CD4-positive, alpha-beta T cell (primary cell): Measurements from ENCODE around the gene KLC1. TPM values are rescaled to one million over a fixed set of nuclear protein-coding genes. Genes with fewer than 3 reads are reported as not detected.

Experiments used
- ATAC-seq: fragments of 200-7000 bp; cut with Tn5 transposase; one replicate; pipeline ENCODE4 v1.10.0; 2022; ENCODE audit warnings: mild to moderate bottlenecking; ENCODE audit not compliant: poor library complexity
- CTCF ChIA-PET: fragments of 350-600 bp; sonication (Branson Sonifier 250); formaldehyde crosslinking; loops from one replicate; lab custom pipeline; 2021; ENCODE audit warnings: antibody characterized with exemption, inconsistent platforms; lab: Charles Lee
- POLR2A ChIA-PET: fragments of 350-600 bp; sonication (Branson Sonifier 250); formaldehyde crosslinking; loops from one replicate; lab custom pipeline; 2021; ENCODE audit warnings: antibody characterized with exemption, inconsistent platforms; lab: Charles Lee
- DNase-seq, 14 experiments: peaks; one replicate each; pipeline ENCODE4 v3.0.0-alpha.2; 2013 to 2020; ENCODE audit warnings: mixed read lengths in 2 of 14
- H3K27ac ChIP-seq, 2 donors: one replicate each; pipeline versions ENCODE4 v1.5.1 to v1.7.0; 2013; ENCODE audit warnings: low read length in 2 of 2, low read depth in 1 of 2, mild to moderate bottlenecking in 1 of 2
- H3K27me3 ChIP-seq, 2 experiments: 1 replicate in 1 of 2; 2 replicates in 1 of 2; pipeline versions ENCODE4 v1.6.1 to v1.7.0; 2013; ENCODE audit warnings: low read length in 2 of 2, control low read depth in 1 of 2, mild to moderate bottlenecking in 1 of 2, moderate library complexity in 1 of 2; ENCODE audit not compliant: insufficient read depth in 2 of 2, control insufficient read depth in 1 of 2
- H3K36me3 ChIP-seq: one replicate; pipeline ENCODE4 v1.6.1; 2013; ENCODE audit warnings: low read length, control low read depth; ENCODE audit not compliant: insufficient read depth
- H3K4me1 ChIP-seq: one replicate; pipeline ENCODE4 v1.6.1; 2013; ENCODE audit warnings: low read length, control low read depth; ENCODE audit not compliant: insufficient read depth
- H3K4me3 ChIP-seq: one replicate; pipeline ENCODE4 v1.5.1; 2013; ENCODE audit warnings: mild to moderate bottlenecking, low read length, moderate library complexity
- H3K9me3 ChIP-seq, 2 experiments: 1 replicate in 1 of 2; 2 replicates in 1 of 2; pipeline versions ENCODE4 v1.6.1 to v1.7.0; 2013; ENCODE audit warnings: low read length in 2 of 2, mild to moderate bottlenecking in 2 of 2, control low read depth in 1 of 2, moderate library complexity in 1 of 2; ENCODE audit not compliant: control insufficient read depth in 1 of 2, insufficient read depth in 1 of 2
- H3K27ac Mint-ChIP-seq: one replicate; pipeline ENCODE4 v1.8.0; 2020; ENCODE audit warnings: mixed read lengths
- H3K27me3 Mint-ChIP-seq: one replicate; pipeline ENCODE4 v1.8.0; 2021; ENCODE audit warnings: mixed read lengths
- H3K36me3 Mint-ChIP-seq: one replicate; pipeline ENCODE4 v1.8.0; 2021; ENCODE audit warnings: low read depth, mixed read lengths
- H3K4me1 Mint-ChIP-seq: one replicate; pipeline ENCODE4 v1.8.0; 2021; ENCODE audit warnings: low read depth, mixed read lengths
- H3K4me3 Mint-ChIP-seq: one replicate; pipeline ENCODE4 v1.8.0; 2020; ENCODE audit warnings: mild to moderate bottlenecking, mixed read lengths
- H3K9me3 Mint-ChIP-seq: one replicate; pipeline ENCODE4 v1.8.0; 2020; ENCODE audit warnings: mixed read lengths
- intact Hi-C, 2 experiments: fragments of 100-400 bp; cut with DNase I in 1 of 2; cut with micrococcal nuclease in 1 of 2; formaldehyde crosslinking; loops; one replicate each; pipeline versions ENCODE4 v1.15.1 to v1.9.0; 2023 to 2025; cut with DNase I, micrococcal nuclease
- total RNA-seq, 174 experiments: library from RNA in 2 of 174; stranded (reverse) in 2 of 174; gene quantifications; one replicate each; pipeline ENCODE4 v1.2.3 and lab custom pipeline; 2021 to 2026
- TF ChIP-seq, protein P1 (sequence below): fragments of 200-600 bp; IDR thresholded peaks from one replicate; pipeline ENCODE4 v1.8.0; 2022; ENCODE audit warnings: antibody characterized with exemption, mild to moderate bottlenecking

The KLC1 gene
- total RNA-seq, 2 experiments from 2014 or later: 111 to 119 TPM

DNA sequence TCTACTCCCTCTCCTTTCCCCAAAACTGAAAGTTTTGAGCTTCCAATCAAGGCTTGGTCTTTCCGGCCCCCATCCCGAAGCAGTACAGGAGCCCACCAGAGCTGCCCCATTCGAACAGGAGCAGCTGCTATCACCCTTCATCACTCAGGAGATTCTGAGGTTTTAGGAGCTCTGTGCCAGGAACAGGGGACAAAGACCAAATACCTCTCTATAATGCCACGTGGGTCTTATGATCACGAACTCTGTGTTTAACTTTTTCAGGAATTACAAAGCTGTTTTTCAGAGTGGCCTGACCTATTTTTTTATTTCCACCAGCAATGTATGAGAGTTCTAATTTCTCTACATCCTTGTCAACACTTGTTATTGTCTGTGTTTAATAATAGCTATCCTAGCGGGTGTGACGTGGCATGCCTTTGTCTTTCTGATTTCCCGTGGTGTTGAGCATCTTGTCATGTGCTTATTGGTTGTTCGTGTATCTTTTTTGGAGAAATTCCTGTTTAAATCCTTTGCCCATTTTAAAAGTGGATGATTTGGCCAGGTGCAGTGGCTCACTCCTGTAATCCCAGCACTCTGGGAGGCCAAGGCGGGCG, 44.6 kb upstream of the KLC1 start:
- no peak overlapping the region for H3K27ac Mint-ChIP-seq
- H3K9me3 Mint-ChIP-seq: no peaks in the 10 kb centered on the region
- POLR2A ChIA-PET: no interaction called here
- TF ChIP-seq, protein P1, sequence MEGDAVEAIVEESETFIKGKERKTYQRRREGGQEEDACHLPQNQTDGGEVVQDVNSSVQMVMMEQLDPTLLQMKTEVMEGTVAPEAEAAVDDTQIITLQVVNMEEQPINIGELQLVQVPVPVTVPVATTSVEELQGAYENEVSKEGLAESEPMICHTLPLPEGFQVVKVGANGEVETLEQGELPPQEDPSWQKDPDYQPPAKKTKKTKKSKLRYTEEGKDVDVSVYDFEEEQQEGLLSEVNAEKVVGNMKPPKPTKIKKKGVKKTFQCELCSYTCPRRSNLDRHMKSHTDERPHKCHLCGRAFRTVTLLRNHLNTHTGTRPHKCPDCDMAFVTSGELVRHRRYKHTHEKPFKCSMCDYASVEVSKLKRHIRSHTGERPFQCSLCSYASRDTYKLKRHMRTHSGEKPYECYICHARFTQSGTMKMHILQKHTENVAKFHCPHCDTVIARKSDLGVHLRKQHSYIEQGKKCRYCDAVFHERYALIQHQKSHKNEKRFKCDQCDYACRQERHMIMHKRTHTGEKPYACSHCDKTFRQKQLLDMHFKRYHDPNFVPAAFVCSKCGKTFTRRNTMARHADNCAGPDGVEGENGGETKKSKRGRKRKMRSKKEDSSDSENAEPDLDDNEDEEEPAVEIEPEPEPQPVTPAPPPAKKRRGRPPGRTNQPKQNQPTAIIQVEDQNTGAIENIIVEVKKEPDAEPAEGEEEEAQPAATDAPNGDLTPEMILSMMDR: no peak
- H3K4me1 Mint-ChIP-seq: no peaks in the 10 kb centered on the region
- CTCF ChIA-PET: no interaction called here
- Histone ChIP-seq H3K4me1 (no peaks in the 10 kb centered on the region), H3K27me3 (no peaks in the 10 kb centered on the region), H3K9me3 (no peaks in the 10 kb centered on the region), H3K36me3 (peaks cover 10% of the 10 kb centered on the region), H3K27ac (no peak overlapping the region), H3K4me3 (no peak overlapping the region)
- no peak overlapping the region for H3K4me3 Mint-ChIP-seq
- ATAC-seq (no peak), DNase-seq (no peak)
- H3K36me3 Mint-ChIP-seq: peaks cover 27% of the 10 kb centered on the region
- intact Hi-C loops: no loop called here
- no peaks in the 10 kb centered on the region for H3K27me3 Mint-ChIP-seq

GRCh38 chr14:103593577-103593976, 35.4 kb upstream of the KLC1 start:
- ChIA-PET CTCF (no interaction called here), POLR2A (interaction anchor here (0.6 kb wide), 1 partner anchor 230 kb away, joined by 3 read pairs; no protein-coding TSS in a partner anchor)
- Histone ChIP-seq H3K9me3 (no peaks in the 10 kb centered on the region), H3K4me3 (no peak overlapping the region), H3K36me3 (peaks cover 11% of the 10 kb centered on the region), H3K27ac (no peak overlapping the region), H3K4me1 (peaks cover 9% of the 10 kb centered on the region), H3K27me3 (no peaks in the 10 kb centered on the region)
- TF ChIP-seq, protein P1: no peak
- Mint-ChIP-seq H3K36me3 (peaks cover 8% of the 10 kb centered on the region), H3K9me3 (no peaks in the 10 kb centered on the region), H3K27me3 (no peaks in the 10 kb centered on the region), H3K27ac (no peak overlapping the region), H3K4me3 (no peak overlapping the region), H3K4me1 (no peaks in the 10 kb centered on the region)
- DNase-seq: peak in 1 of 14 experiments; percentile 44
- intact Hi-C loops: no loop called here
- no peak for ATAC-seq

DNA sequence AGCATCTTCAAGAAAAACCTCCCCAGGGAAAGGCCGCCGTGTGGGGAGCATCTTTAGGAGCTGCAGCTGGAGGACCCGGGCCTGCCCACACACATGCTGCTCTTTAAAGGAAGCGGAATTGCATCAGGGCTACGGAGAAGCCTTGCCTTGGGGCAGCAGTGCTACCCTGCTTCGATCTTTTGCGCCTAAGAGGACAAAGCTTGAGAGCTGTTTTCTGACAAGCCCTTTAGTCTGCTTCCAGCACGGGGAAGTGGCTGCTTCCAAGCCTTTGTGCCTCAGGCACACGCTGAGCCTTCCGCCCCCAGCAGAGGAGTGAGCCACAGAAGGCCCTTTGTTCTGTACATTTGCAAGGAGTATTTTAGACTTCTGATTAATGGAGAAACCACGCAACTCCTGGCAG, 34.7 kb upstream of the KLC1 start:
- no peak overlapping the region for H3K27ac Mint-ChIP-seq
- H3K4me3 Mint-ChIP-seq: no peak overlapping the region
- CTCF ChIA-PET: no interaction called here

More for the DNA sequence above, 34.7 kb upstream of the KLC1 start:
- H3K4me1 Mint-ChIP-seq: no peaks in the 10 kb centered on the region
- peaks cover 8% of the 10 kb centered on the region for H3K36me3 ChIP-seq
- intact Hi-C loops: no loop called here
- H3K4me1 ChIP-seq: peaks cover 9% of the 10 kb centered on the region
- no peaks in the 10 kb centered on the region for H3K27me3 ChIP-seq
- H3K36me3 Mint-ChIP-seq: peaks cover under 1% of the 10 kb centered on the region
- H3K9me3 ChIP-seq: no peaks in the 10 kb centered on the region
- H3K27me3 Mint-ChIP-seq: no peaks in the 10 kb centered on the region
- no peak overlapping the region for H3K4me3 ChIP-seq
- TF ChIP-seq, protein P1: no peak
- H3K27ac ChIP-seq: no peak overlapping the region
- no peaks in the 10 kb centered on the region for H3K9me3 Mint-ChIP-seq
- ATAC-seq (no peak), DNase-seq (no peak)
- POLR2A ChIA-PET: no interaction called here
